ENCODE results near the gene FFAR2. TPM values are rescaled to one million over a fixed set of nuclear protein-coding genes. Genes with fewer than 3 reads are reported as not detected.

FFAR2 gene
- polyA plus RNA-seq, 2 donors, result 0.59 to 1.4 TPM

DNA sequence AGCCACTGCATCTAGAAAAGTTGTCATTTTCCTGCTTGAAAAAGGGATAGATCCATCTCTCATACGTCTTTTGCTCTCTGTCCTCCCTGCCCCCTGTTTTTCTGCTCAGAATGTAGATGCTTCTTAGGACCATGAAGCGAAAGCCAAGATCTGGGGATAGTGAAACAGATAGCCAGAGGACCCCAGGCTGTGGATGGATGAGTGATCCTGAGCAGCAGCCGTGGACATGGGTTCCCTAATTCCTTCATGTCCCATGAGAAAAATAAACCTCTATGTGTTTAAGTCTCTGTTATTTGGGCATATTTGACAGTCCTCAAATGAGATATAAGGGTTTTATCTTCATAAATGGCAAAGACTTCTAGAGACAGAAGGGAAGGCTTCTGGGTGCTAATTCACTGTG is 12.2 kb upstream of the FFAR2 start:
- Histone ChIP-seq H3K4me1 (ENCODE audit: control insufficient read depth in 2 of 2, insufficient read depth in 2 of 2, low read length in 1 of 2) (peaks cover 0 to 18% of the 10 kb centered on the region in 2 donors), H3K9me3 (ENCODE audit: control insufficient read depth in 2 of 2, insufficient read depth in 1 of 2, low read depth in 1 of 2, low read length in 1 of 2) (peaks cover 0 to 2% of the 10 kb centered on the region in 2 donors), H3K27me3 (ENCODE audit: control insufficient read depth in 1 of 2, insufficient read depth in 2 of 2, low read length in 2 of 2) (no peaks in the 10 kb centered on the region), H3K27ac (ENCODE audit: low read depth in 2 of 2, low read length in 1 of 2) (peak overlapping the region; percentile 87 to 96), H3K36me3 (ENCODE audit: control insufficient read depth in 2 of 2, insufficient read depth in 2 of 2, low read length in 1 of 2) (no peaks in the 10 kb centered on the region), H3K4me3 (ENCODE audit: low read depth in 1 of 2, low read length in 2 of 2) (no peak overlapping the region)
- WGBS, 2 donors, result 75 to 83% methylated on average over 3 of the region's 3 CpGs

DNA sequence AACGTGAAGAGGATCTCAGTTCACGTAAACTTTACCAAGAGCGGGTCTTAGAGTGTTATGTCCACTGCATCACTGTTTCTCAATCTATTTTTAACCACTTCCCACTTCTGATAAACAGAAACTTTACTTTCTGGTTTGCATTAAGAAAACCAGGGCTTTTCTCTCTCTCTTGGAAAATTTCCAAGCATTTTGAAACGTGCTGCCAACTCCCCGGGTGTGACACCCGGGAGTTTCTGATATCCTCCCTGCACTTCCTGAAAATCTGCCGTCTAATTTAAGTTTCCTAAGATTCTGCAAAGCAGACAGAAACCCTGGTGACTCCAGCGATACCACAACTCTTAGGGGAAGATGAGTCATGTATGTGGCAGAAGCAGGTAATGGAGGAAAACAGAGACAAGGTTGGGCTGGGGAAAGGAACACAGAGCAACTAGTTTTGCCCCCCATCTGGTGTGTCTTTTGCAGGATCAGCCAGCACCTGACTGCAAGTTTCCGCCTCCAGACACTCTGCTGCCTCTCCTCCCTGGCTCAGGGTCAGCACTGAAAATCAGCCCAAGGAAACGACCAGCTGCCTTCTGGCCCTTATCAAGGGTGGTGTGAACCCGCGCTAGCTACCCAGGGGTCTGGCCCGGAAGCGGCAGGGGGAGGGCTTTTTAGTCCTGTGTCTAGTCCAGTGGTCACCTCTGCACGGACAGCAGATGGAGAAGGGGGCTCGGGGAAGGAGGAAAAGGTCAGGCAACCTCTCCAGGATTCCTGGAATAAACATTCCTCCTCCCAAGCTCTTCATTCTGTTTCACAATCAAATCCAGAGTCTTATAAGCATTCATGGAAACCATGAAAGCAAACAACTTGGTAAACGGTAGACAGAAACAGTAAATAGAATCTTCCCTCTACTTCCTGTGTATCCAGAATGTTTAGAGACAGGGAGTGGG is 11.3 kb upstream of the FFAR2 start:
- Histone ChIP-seq H3K36me3 (ENCODE audit: control insufficient read depth in 2 of 2, insufficient read depth in 2 of 2, low read length in 1 of 2) (no peaks in the 10 kb centered on the region), H3K27me3 (ENCODE audit: control insufficient read depth in 1 of 2, insufficient read depth in 2 of 2, low read length in 2 of 2) (no peaks in the 10 kb centered on the region), H3K27ac (ENCODE audit: low read depth in 2 of 2, low read length in 1 of 2) (peak overlapping the region; percentile 87 to 96), H3K4me3 (ENCODE audit: low read depth in 1 of 2, low read length in 2 of 2) (no peak overlapping the region), H3K9me3 (ENCODE audit: control insufficient read depth in 2 of 2, insufficient read depth in 1 of 2, low read depth in 1 of 2, low read length in 1 of 2) (no peaks in the 10 kb centered on the region), H3K4me1 (ENCODE audit: control insufficient read depth in 2 of 2, insufficient read depth in 2 of 2, low read length in 1 of 2) (peaks cover 0 to 18% of the 10 kb centered on the region in 2 donors)
- 9 to 11% methylated on average over 17 of the region's 17 CpGs for WGBS, 2 donors

DNA sequence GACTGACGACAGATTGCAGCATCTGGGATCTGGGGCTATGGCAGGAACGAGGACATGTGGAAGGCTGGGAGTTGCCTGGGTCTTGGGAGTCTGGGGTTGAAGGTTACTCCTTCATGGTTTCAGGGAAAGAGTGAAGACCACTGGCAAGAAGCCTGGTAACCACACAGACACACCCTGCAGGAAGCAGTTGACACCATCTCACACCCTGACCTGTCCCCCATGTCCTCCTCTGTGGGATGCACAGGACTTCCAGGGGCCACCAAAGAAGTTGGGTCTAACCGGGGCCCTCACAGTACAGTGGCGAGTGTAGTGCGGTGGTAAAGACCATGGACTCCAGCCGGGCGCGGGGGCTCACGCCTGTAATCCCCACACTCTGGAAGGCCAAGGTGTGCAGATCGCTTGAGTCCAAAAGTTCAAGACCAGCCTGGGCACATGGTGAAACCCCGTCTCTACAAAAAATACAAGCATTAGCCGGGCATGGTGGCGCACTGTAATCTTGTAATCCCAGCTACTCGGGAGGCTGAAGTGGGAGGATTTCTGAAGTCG is 10.6 kb upstream of the FFAR2 start:
- H3K27ac ChIP-seq (ENCODE audit: low read depth in 2 of 2, low read length in 1 of 2), result peak overlapping the region in 1 of 2 donors; percentile 68
- H3K4me1 ChIP-seq (ENCODE audit: control insufficient read depth in 2 of 2, insufficient read depth in 2 of 2, low read length in 1 of 2), result peaks cover 0 to 18% of the 10 kb centered on the region in 2 donors
- H3K4me3 ChIP-seq (ENCODE audit: low read depth in 1 of 2, low read length in 2 of 2), result no peak overlapping the region
- WGBS, 2 donors, result 84 to 91% methylated on average over 15 of the region's 15 CpGs
- H3K27me3 ChIP-seq (ENCODE audit: control insufficient read depth in 1 of 2, insufficient read depth in 2 of 2, low read length in 2 of 2), result no peaks in the 10 kb centered on the region
- H3K36me3 ChIP-seq (ENCODE audit: control insufficient read depth in 2 of 2, insufficient read depth in 2 of 2, low read length in 1 of 2), result no peaks in the 10 kb centered on the region
- no peaks in the 10 kb centered on the region for H3K9me3 ChIP-seq (ENCODE audit: control insufficient read depth in 2 of 2, insufficient read depth in 1 of 2, low read depth in 1 of 2, low read length in 1 of 2)

DNA sequence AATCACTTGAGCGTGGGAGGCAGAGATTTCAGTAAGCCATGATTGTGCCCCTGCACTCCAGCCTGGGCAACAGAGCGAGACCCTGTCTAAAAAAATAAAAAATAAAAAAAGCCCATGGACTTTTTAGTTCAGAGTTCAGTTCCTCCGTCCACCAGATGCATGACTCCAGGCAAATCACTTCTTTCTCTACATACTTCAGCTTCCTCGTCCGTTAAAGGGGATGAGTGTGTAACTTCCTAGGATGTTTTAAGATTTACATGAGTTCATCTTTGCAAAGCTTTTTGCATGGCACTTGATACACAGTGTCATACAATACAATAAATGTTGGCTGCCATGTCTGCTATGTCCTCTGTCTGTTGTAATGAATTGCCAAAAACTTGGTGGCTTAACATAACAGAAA is 10.0 kb upstream of the FFAR2 start:
- Histone ChIP-seq H3K4me3 (ENCODE audit: low read depth in 1 of 2, low read length in 2 of 2) (no peak overlapping the region), H3K27me3 (ENCODE audit: control insufficient read depth in 1 of 2, insufficient read depth in 2 of 2, low read length in 2 of 2) (no peaks in the 10 kb centered on the region), H3K27ac (ENCODE audit: low read depth in 2 of 2, low read length in 1 of 2) (no peak overlapping the region), H3K36me3 (ENCODE audit: control insufficient read depth in 2 of 2, insufficient read depth in 2 of 2, low read length in 1 of 2) (no peaks in the 10 kb centered on the region), H3K4me1 (ENCODE audit: control insufficient read depth in 2 of 2, insufficient read depth in 2 of 2, low read length in 1 of 2) (peaks cover 0 to 18% of the 10 kb centered on the region in 2 donors), H3K9me3 (ENCODE audit: control insufficient read depth in 2 of 2, insufficient read depth in 1 of 2, low read depth in 1 of 2, low read length in 1 of 2) (no peaks in the 10 kb centered on the region)
- 83 to 85% methylated on average over 5 of the region's 5 CpGs for WGBS, 2 donors

DNA sequence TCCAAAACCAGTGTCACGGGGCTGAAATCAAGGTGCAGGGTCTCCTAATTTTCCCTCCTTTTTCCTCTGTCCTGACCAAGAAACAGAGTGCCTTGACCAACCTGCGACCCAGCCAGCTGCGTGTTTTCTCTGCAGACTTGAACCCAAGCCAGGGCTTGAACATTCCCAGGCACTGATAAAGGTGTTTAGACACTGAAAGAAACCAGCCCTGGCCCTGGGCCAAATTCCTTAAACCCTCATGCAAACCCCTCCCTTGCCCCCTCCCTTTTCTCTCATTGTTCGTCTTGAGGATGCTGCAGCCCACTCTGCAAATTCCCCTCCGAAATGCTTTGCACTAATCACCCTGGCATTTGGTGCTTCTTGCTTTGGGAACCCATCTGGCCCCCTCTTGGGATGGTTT is 9.5 kb upstream of the FFAR2 start:
- Histone ChIP-seq H3K4me3 (ENCODE audit: low read depth in 1 of 2, low read length in 2 of 2) (no peak overlapping the region), H3K4me1 (ENCODE audit: control insufficient read depth in 2 of 2, insufficient read depth in 2 of 2, low read length in 1 of 2) (peaks cover 0 to 18% of the 10 kb centered on the region in 2 donors), H3K27ac (ENCODE audit: low read depth in 2 of 2, low read length in 1 of 2) (no peak overlapping the region), H3K36me3 (ENCODE audit: control insufficient read depth in 2 of 2, insufficient read depth in 2 of 2, low read length in 1 of 2) (no peaks in the 10 kb centered on the region), H3K9me3 (ENCODE audit: control insufficient read depth in 2 of 2, insufficient read depth in 1 of 2, low read depth in 1 of 2, low read length in 1 of 2) (no peaks in the 10 kb centered on the region), H3K27me3 (ENCODE audit: control insufficient read depth in 1 of 2, insufficient read depth in 2 of 2, low read length in 2 of 2) (no peaks in the 10 kb centered on the region)
- WGBS, 2 donors, result 57 to 66% methylated on average over 5 of the region's 5 CpGs

DNA sequence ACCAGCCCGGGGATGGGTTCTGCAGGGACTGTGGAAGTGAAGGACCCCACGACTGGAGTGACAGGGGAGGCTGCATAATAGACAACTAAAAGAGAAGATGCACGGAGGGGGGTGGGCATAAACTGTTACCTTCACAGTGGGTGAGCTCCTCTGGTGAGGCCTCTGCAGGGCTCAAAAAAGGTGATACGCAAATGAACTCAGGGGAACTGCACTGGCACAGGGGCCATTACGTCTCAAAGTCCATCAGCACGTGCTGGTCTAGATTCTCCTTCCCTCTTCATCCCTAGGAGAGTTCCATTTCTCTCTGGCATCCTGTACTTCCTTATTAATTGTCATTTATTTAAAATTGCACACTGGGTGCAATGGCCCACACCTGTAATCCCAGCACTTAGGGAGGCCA is 8.1 kb upstream of the FFAR2 start:
- Histone ChIP-seq H3K27ac (ENCODE audit: low read depth in 2 of 2, low read length in 1 of 2) (no peak overlapping the region), H3K27me3 (ENCODE audit: control insufficient read depth in 1 of 2, insufficient read depth in 2 of 2, low read length in 2 of 2) (no peaks in the 10 kb centered on the region), H3K36me3 (ENCODE audit: control insufficient read depth in 2 of 2, insufficient read depth in 2 of 2, low read length in 1 of 2) (no peaks in the 10 kb centered on the region), H3K9me3 (ENCODE audit: control insufficient read depth in 2 of 2, insufficient read depth in 1 of 2, low read depth in 1 of 2, low read length in 1 of 2) (no peaks in the 10 kb centered on the region), H3K4me3 (ENCODE audit: low read depth in 1 of 2, low read length in 2 of 2) (no peak overlapping the region), H3K4me1 (ENCODE audit: control insufficient read depth in 2 of 2, insufficient read depth in 2 of 2, low read length in 1 of 2) (peaks cover 0 to 11% of the 10 kb centered on the region in 2 donors)
- 85 to 90% methylated on average over 6 of the region's 6 CpGs for WGBS, 2 donors

DNA sequence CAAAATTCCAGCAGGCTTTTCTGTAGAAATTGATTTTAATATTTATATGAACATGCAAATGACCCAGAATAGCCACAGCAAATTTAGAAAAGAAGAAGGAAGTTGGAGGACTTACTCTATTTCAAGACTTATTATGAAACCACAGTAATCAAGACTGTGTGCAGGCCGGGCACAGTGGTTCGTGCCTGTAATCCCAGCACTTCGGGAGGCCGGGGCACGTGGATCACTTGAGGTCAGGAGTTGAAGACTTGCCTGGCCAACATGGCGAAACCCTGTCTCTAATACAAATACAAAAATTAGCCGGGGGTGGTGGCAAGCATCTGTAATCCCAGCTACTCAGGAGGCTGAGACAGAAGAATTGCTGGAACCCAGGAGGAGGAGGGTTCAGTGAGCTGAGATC is 6.0 kb upstream of the FFAR2 start:
- H3K9me3 ChIP-seq (ENCODE audit: control insufficient read depth in 2 of 2, insufficient read depth in 1 of 2, low read depth in 1 of 2, low read length in 1 of 2), result no peaks in the 10 kb centered on the region
- no peak overlapping the region for H3K4me3 ChIP-seq (ENCODE audit: low read depth in 1 of 2, low read length in 2 of 2)
- no peaks in the 10 kb centered on the region for H3K36me3 ChIP-seq (ENCODE audit: control insufficient read depth in 2 of 2, insufficient read depth in 2 of 2, low read length in 1 of 2)
- peaks cover 0 to 5% of the 10 kb centered on the region in 2 donors for H3K4me1 ChIP-seq (ENCODE audit: control insufficient read depth in 2 of 2, insufficient read depth in 2 of 2, low read length in 1 of 2)
- H3K27me3 ChIP-seq (ENCODE audit: control insufficient read depth in 1 of 2, insufficient read depth in 2 of 2, low read length in 2 of 2), result no peaks in the 10 kb centered on the region
- 72 to 77% methylated on average over 7 of the region's 7 CpGs for WGBS, 2 donors
- no peak overlapping the region for H3K27ac ChIP-seq (ENCODE audit: low read depth in 2 of 2, low read length in 1 of 2)

DNA sequence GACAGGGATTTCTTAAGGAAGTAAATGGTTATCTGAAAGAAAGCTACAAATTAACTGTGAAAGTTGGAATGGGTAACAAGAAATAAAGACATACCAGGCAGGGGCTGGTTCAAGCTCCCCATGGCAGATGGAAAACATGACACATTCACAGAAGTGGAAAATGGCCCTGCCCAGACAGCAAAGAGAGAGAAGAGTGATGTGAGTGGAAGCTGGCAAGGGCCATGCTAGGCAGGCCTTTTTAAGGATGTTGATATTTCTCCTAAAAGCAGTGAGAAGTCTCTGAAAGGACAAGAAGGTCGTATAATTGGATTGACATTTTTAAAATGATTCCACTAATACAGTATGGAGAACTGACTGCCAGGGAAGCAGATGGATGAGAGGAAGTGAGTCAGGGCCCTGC is 3.3 kb upstream of the FFAR2 start:
- H3K9me3 ChIP-seq (ENCODE audit: control insufficient read depth in 2 of 2, insufficient read depth in 1 of 2, low read depth in 1 of 2, low read length in 1 of 2), result no peaks in the 10 kb centered on the region
- H3K4me1 ChIP-seq (ENCODE audit: control insufficient read depth in 2 of 2, insufficient read depth in 2 of 2, low read length in 1 of 2), result peaks cover 0 to 5% of the 10 kb centered on the region in 2 donors
- H3K27ac ChIP-seq (ENCODE audit: low read depth in 2 of 2, low read length in 1 of 2), result no peak overlapping the region
- H3K4me3 ChIP-seq (ENCODE audit: low read depth in 1 of 2, low read length in 2 of 2), result no peak overlapping the region
- WGBS, 2 donors, result 69 to 78% methylated on average over 1 of the region's 1 CpG
- no peaks in the 10 kb centered on the region for H3K27me3 ChIP-seq (ENCODE audit: control insufficient read depth in 1 of 2, insufficient read depth in 2 of 2, low read length in 2 of 2)
- H3K36me3 ChIP-seq (ENCODE audit: control insufficient read depth in 2 of 2, insufficient read depth in 2 of 2, low read length in 1 of 2), result no peaks in the 10 kb centered on the region

DNA sequence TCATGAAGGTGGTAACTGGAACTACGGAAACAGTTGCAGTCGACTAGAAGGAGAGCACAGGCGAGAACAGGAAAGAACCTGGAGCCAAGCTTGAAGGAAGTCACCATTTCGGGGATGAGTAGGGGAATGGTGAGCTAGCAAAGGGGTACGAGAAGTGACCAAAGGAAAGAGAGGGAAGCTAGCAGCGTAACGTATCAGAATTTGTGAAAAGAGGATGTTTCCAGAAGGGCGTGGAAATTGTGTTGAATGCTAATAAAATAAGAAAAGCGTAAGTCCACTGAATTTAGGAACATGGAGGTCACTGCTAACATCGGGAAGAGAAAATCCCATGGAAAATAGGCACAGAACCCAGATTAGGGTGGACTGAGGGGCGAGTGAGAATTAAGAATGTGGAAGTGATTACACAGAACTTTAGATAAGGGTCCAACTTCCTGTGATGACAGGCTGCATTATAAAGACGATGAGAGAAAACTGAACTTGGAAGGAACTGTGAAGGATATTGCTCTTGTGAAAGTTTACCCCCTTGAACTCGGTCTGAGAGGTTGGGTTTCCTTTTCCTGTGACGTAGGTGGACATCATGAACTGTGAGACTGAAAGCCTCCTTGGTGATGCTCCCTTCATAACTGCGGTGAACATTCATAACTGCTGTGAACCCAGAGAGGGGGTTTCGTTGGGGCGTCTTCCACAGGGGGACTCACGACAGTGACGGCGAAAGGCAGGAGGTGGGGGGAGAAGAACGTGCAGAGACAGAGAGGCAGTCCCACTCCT is 2.0 kb upstream of the FFAR2 start:
- H3K27ac ChIP-seq (ENCODE audit: low read depth in 2 of 2, low read length in 1 of 2), result no peak overlapping the region
- 82 to 84% methylated on average over 21 of the region's 21 CpGs for WGBS, 2 donors
- H3K9me3 ChIP-seq (ENCODE audit: control insufficient read depth in 2 of 2, insufficient read depth in 1 of 2, low read depth in 1 of 2, low read length in 1 of 2), result no peaks in the 10 kb centered on the region
- peaks cover 0 to 10% of the 10 kb centered on the region in 2 donors for H3K4me1 ChIP-seq (ENCODE audit: control insufficient read depth in 2 of 2, insufficient read depth in 2 of 2, low read length in 1 of 2)
- no peak overlapping the region for H3K4me3 ChIP-seq (ENCODE audit: low read depth in 1 of 2, low read length in 2 of 2)
- no peaks in the 10 kb centered on the region for H3K27me3 ChIP-seq (ENCODE audit: control insufficient read depth in 1 of 2, insufficient read depth in 2 of 2, low read length in 2 of 2)
- no peaks in the 10 kb centered on the region for H3K36me3 ChIP-seq (ENCODE audit: control insufficient read depth in 2 of 2, insufficient read depth in 2 of 2, low read length in 1 of 2)
